HG02610 (cell line): ENCODE measurements around the gene HLA-DOB.
"Not testable (repeated sequence)": the region's sequence is repeated elsewhere in the genome, so short reads cannot be mapped to it uniquely, and the experiment has no call there.

Source experiments
- ATAC-seq: cut with Tn5 transposase; IDR thresholded peaks from one replicate; pipeline ENCODE4 v1.9.1; 2021; ENCODE audit warnings: mild to moderate bottlenecking, moderate library complexity; ENCODE audit not compliant: unreplicated experiment

Gene HLA-DOB

GRCh38 chr6:32815115-32815514 lies 1.7 kb downstream of the HLA-DOB start:
- ATAC-seq = no peak

GRCh38 chr6:32814145-32814544 lies 2.7 kb downstream of the HLA-DOB start:
- peak; percentile 47 for ATAC-seq

- no peak for ATAC-seq
Measured at GRCh38 chr6:32809171-32809570, 7.6 kb downstream of the HLA-DOB start.

- ATAC-seq = no peak
Measured at GRCh38 chr6:32807020-32807580, 9.7 kb downstream of the HLA-DOB start.

- not testable (repeated sequence) for ATAC-seq
Measured at GRCh38 chr6:32805404-32805803, 11.4 kb downstream of the HLA-DOB start.

GRCh38 chr6:32803416-32803815 lies 13.4 kb downstream of the HLA-DOB start:
- no peak for ATAC-seq

- no peak for ATAC-seq
Measured at GRCh38 chr6:32799740-32800139, 17.1 kb downstream of the HLA-DOB start.

GRCh38 chr6:32799168-32799567 lies 17.6 kb downstream of the HLA-DOB start:
- no peak for ATAC-seq

- no peak for ATAC-seq
Measured at GRCh38 chr6:32796848-32797776, 19.7 kb downstream of the HLA-DOB start.

GRCh38 chr6:32794510-32794909 lies 22.3 kb downstream of the HLA-DOB start:
- no peak for ATAC-seq

GRCh38 chr6:32792901-32793435 lies 23.8 kb downstream of the HLA-DOB start:
- no peak for ATAC-seq

GRCh38 chr6:32790306-32790705 lies 26.5 kb downstream of the HLA-DOB start:
- no peak for ATAC-seq

GRCh38 chr6:32785781-32786533 lies 30.8 kb downstream of the HLA-DOB start:
- no peak for ATAC-seq

GRCh38 chr6:32782923-32783322 lies 33.9 kb downstream of the HLA-DOB start:
- ATAC-seq = not testable (repeated sequence)

GRCh38 chr6:32779036-32779435 lies 37.8 kb downstream of the HLA-DOB start:
- ATAC-seq = no peak

- no peak for ATAC-seq
Measured at GRCh38 chr6:32775071-32775470, 41.7 kb downstream of the HLA-DOB start.

- no peak for ATAC-seq
Measured at GRCh38 chr6:32774426-32774825, 42.4 kb downstream of the HLA-DOB start.

- no peak for ATAC-seq
Measured at GRCh38 chr6:32772656-32773055, 44.1 kb downstream of the HLA-DOB start.

GRCh38 chr6:32764048-32764447 lies 52.8 kb downstream of the HLA-DOB start:
- no peak for ATAC-seq

- ATAC-seq = no peak
Measured at GRCh38 chr6:32763421-32763820, 53.4 kb downstream of the HLA-DOB start, which contains the start of gene HLA-DQB2. Gene HLA-DQB2, minus strand, starts transcription at chr6:32763532. Its CDS starts 62 bp downstream, at chr6:32763470.
